Measurements from ENCODE around the gene TAGAP.

- no peak for TF ChIP-seq POLR2A (IDR thresholded peaks at IDR 0.05)
- TF ChIP-seq, protein P1, sequence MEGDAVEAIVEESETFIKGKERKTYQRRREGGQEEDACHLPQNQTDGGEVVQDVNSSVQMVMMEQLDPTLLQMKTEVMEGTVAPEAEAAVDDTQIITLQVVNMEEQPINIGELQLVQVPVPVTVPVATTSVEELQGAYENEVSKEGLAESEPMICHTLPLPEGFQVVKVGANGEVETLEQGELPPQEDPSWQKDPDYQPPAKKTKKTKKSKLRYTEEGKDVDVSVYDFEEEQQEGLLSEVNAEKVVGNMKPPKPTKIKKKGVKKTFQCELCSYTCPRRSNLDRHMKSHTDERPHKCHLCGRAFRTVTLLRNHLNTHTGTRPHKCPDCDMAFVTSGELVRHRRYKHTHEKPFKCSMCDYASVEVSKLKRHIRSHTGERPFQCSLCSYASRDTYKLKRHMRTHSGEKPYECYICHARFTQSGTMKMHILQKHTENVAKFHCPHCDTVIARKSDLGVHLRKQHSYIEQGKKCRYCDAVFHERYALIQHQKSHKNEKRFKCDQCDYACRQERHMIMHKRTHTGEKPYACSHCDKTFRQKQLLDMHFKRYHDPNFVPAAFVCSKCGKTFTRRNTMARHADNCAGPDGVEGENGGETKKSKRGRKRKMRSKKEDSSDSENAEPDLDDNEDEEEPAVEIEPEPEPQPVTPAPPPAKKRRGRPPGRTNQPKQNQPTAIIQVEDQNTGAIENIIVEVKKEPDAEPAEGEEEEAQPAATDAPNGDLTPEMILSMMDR (IDR thresholded peaks at IDR 0.05): no peak
Observed at GRCh38 chr6:158999154-158999665, 45.6 kb downstream of the TAGAP start.
